Measurements from ENCODE around the gene FGD4. TPM values are rescaled to one million over a fixed set of nuclear protein-coding genes. Genes with fewer than 3 reads are reported as not detected.

The FGD4 gene
- total and polyA plus RNA-seq, 2 of the 4 experiments (the other 2 are of a cell fraction): 2.1 to 8.8 TPM

- BruUV-seq (replicated peaks): no TSS peak
Measured at GRCh38 chr12:32365473-32366064, 33.8 kb upstream of the FGD4 start.

More at GRCh38 chr12:32365473-32366064, 33.8 kb upstream of the FGD4 start:
- Histone ChIP-seq H3K36me3 (ENCODE audit: control insufficient read depth, insufficient read depth, low read length) (peaks cover 5% of the 10 kb centered on the region; the same call in 1 of the 2 replicates), H2BK15ac (ENCODE audit: low read depth, low read length) (no peak overlapping the region), H4K5ac (ENCODE audit: low read depth, low read length) (no peak overlapping the region), H2AK5ac (ENCODE audit: low read depth, low read length) (no peak overlapping the region), H4K20me1 (ENCODE audit: insufficient read depth, low read length) (no peaks in the 10 kb centered on the region), H2BK20ac (ENCODE audit: low read depth, low read length) (no peak overlapping the region), H2BK5ac (ENCODE audit: low read depth, low read length, poor library complexity, severe bottlenecking) (no peak overlapping the region), H2AK9ac (replicated peaks; ENCODE audit: low read depth, low read length, poor library complexity) (no peak overlapping the region), H3K79me1 (ENCODE audit: low read depth in 1 of 2, low read length in 2 of 2) (no peaks in the 10 kb centered on the region), H3K9me1 (ENCODE audit: insufficient read depth, low read length) (no peaks in the 10 kb centered on the region; the same call in none of the 2 replicates), H3K14ac (replicated peaks; ENCODE audit: low read depth, low read length) (no peak overlapping the region), H3K27ac (ENCODE audit: insufficient read depth, low read length) (no peak overlapping the region), H3K4me1 (ENCODE audit: control insufficient read depth, insufficient read depth, low read length) (no peaks in the 10 kb centered on the region), H3K4me2 (ENCODE audit: low read depth, low read length) (no peak overlapping the region), H2BK120ac (ENCODE audit: low read depth, low read length) (no peak overlapping the region), H3K23ac (ENCODE audit: low read depth, low read length) (no peak overlapping the region), H3K56ac (ENCODE audit: extremely low read depth, insufficient read depth, low read length) (no peak overlapping the region), H3K9me3 (ENCODE audit: control insufficient read depth, insufficient read depth, low read length) (no peaks in the 10 kb centered on the region), H2AFZ (replicated peaks; ENCODE audit: low read length, poor library complexity) (no peak overlapping the region), H3K4me3 (ENCODE audit: insufficient read depth, low read depth, low read length) (no peak overlapping the region), H3K27me3 (ENCODE audit: control insufficient read depth, insufficient read depth, low read length) (no peaks in the 10 kb centered on the region), H4K8ac (ENCODE audit: low read depth in 2 of 2, low read length in 2 of 2) (no peak overlapping the region), H3K9ac (ENCODE audit: low read depth, low read length) (no peak overlapping the region), H3K4ac (ENCODE audit: low read depth, low read length) (no peak overlapping the region), H3K18ac (ENCODE audit: low read depth, low read length) (no peak overlapping the region), H4K91ac (ENCODE audit: insufficient read depth, low read depth, low read length) (no peak overlapping the region)
- no CpG with 5 or more reads among the region's 5 CpGs for WGBS, 2 experiments (ENCODE audit: extremely low coverage in 2 of 2, insufficient read length in 1 of 2)
- TF ChIP-seq CTCF (conservative IDR thresholded peaks at IDR 0.05; ENCODE audit: low read depth, low read length) (peak; percentile 85), RAD21 (IDR thresholded peaks at IDR 0.05; ENCODE audit: low read length) (peak; percentile 90), SMC3 (IDR thresholded peaks at IDR 0.05; ENCODE audit: low read depth, low read length) (peak; percentile 83), MXI1 (IDR thresholded peaks at IDR 0.05; ENCODE audit: borderline replicate concordance, low read depth, low read length) (no peak)
- CTCF ChIA-PET: interaction anchor here (0.6 to 1.7 kb wide), 10 partner anchors 16 to 1351 kb away, joined by 3 to 5 read pairs (median 3); no protein-coding TSS in a partner anchor
- dilution Hi-C loops (cut with HindIII; ENCODE audit: low sequenced_read_pairs, unreplicated experiment) (no loop called here), in situ Hi-C loops (cut with MboI; ENCODE audit: low sequenced_read_pairs) (loop anchor here (25.0 kb wide), 1 partner anchor 1647 kb away; the partner anchor contains the start of gene ALG10), intact Hi-C loops (cut with micrococcal nuclease) (loop anchor here (1.0 to 10.0 kb wide), 4 partner anchors 89 to 359 kb away; no protein-coding TSS in a partner anchor)
- DNase-seq: peak; percentile 82
- ATAC-seq (ENCODE audit: low read depth): peak; percentile 94
- POLR2A ChIA-PET (ENCODE audit: unreplicated experiment): no interaction called here

All from IMR-90 (cell line).